Body of pancreas (tissue), 4 donors: ENCODE data around the gene RTBDN.

Experiments
- CTCF ChIP-seq, 7 experiments: fragments of 450-650 bp in 4 of 7; fragments of 200-600 bp in 3 of 7; sonication (generic) in 3 of 7; IDR thresholded peaks; one replicate each; pipeline ENCODE4 v1.5.1; 2016 to 2019; ENCODE audit warnings: antibody characterized with exemption in 7 of 7
- POLR2A ChIP-seq, 3 donors: fragments of 450-650 bp; IDR thresholded peaks; one replicate each; pipeline ENCODE4 v1.6.1; 2016; ENCODE audit warnings: antibody characterized with exemption in 3 of 3, mild to moderate bottlenecking in 2 of 3

GRCh38 chr19:12837225-12837624 lies 2.8 kb upstream of the RTBDN start:
- no peak for TF ChIP-seq POLR2A (IDR thresholded peaks at IDR 0.05)
- no peak for TF ChIP-seq CTCF (IDR thresholded peaks at IDR 0.05)
